Measurements from ENCODE around the gene BDKRB1.

BDKRB1 gene

DNA sequence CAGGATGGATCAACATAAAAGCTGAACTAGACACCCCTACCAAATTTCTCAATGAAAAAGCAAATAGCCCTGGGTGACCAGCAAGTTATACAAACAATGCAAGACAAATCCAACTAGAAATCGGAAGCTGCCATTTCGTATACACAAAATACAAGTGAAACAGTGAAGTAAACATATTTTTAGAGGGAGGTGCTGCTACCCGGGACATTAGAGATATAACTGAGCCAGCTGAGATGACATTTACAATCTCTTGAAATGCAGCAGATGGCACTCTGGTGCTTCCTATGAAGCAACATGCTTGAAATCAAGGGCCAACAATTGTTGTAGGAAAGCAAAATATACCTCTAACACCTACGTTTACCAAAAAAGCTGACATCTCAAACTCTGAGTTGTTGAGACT lies 25.5 kb downstream of the BDKRB1 start:
- no peak for DNase-seq (ENCODE audit: low read depth, low spot score)

DNA sequence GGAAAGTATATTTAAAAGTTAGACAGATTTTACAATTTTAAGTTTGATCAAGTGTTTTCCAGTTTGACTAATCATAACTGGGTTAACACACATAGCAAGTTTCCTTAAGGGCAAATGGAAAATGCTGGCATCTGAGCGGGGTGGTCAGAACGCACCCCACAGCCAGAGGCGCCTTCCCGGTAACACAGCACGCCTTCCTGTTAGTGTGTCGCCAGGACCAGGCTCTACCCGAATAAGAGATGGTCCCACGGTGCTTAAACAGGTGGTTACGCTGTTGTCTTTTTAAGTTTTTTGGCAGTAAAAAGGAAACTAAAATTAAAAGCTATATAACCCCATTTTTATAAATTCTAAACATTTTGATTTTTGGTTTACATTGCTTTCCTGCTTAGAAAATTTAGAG lies 28.0 kb downstream of the BDKRB1 start:
- DNase-seq (ENCODE audit: low read depth, low spot score) = no peak

DNA sequence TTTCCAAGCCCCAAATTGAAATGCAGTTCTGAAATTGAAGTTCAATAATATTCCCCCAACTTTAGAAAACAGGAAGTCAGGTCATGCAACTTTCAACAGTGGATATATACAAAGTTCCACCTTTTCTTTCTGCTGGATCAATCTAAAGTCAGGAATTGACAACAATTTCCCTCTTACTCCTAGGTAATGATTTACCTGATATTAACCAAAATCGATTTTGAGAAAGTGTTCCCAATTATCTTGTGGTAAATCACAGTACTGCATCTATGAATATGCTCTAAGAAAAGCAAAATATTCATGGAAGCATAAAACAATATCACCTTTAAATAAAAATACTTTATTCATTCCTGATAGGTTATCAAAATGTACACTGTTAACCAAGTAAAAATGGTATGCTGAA lies 28.4 kb downstream of the BDKRB1 start:
- no peak for DNase-seq (ENCODE audit: low read depth, low spot score)

DNA sequence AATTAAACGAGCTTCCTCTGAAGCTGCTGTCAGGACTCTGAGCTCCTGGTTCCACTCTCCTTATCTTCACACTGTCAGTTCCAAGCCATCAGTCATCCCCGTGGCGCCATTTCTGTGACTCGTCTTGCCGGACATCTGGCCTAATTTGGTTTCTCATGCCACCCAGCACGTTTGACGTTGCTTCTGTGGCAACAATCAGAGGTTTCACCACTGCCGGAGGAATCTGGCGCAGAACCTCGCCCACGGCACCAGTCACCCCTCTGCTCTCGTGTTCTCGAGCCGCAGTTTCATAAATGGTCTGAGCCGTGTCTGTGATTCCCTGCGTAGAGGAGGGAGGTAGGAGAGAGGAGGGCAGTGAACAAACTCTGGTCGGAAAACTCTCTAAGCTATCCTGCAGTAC lies 29.7 kb downstream of the BDKRB1 start:
- no peak for DNase-seq (ENCODE audit: low read depth, low spot score)

DNA sequence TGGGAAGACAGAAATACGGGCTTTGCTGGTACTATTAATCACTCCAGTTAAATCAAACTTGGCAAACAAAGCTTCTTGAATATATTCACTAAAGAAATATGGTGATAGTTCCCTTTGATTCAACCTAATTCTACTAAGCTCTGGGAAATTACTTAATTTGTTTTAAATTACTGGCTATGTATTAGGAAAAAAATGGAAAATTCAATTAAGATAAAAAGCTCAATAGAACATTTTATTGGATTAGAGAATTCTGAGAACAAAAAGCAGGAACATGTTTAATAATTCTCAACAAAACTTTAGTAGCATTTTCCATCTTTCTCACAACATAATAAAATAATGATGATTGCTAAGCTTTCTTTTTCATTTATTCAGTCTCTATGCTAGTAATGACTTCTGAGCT lies 30.2 kb downstream of the BDKRB1 start:
- DNase-seq (ENCODE audit: low read depth, low spot score) = no peak

DNA sequence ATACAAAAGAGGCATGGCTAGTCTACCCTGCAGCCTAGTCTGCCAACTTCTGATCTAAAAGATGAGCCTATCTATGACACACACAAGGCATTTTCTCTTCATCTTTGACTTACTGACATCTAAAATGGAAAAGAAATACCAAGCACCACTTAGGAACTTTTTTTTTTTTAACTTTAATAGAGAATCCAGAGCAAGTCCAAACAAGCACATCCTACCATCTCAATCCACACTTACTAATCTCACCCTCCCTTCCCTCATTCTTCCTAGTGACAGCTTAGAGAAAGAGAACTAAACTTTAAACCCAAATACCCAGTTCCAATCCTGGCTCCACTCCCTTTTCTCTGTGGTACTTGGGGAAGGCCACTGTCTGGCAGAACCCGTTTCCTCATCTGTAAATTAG lies 31.8 kb downstream of the BDKRB1 start:
- DNase-seq (ENCODE audit: low read depth, low spot score) = no peak

DNA sequence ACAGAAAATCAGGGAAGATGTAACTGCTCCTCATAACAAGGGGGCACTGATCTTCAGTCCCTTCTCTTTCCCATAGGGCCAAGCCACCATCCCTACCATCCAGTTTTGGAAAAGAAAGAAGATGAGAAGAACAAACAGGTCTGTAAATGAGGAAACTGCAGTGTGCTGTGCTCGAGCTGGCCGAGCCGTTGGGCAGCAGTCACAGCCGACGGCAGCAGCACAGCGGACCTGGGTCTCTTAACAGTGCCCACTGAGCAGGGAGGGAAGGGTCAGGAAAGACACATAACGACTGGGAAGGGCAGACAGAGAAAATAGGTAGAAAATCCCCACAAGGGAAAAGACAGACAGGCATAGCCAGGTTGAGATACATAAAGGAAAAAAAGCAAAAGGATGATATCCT lies 38.2 kb downstream of the BDKRB1 start:
- no peak for DNase-seq (ENCODE audit: low read depth, low spot score)

DNA sequence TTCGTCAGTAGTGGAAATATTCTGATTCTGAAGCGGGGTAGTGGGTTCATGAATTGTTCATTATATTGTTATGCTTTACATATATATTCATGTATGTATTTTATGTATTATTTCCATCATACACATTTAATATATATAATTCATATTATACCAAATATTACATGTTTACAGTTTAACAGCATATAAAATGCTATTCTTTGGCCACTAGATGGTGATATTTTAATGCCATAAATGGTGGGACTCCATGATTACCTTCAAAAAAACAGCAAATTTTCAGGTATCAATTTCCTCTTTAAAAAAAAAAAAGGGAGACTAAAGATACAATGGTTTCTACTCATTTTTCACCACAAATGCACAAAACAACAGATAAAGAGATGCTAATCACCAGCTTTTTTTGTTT lies 41.0 kb downstream of the BDKRB1 start:
- DNase-seq (ENCODE audit: low read depth, low spot score) = no peak

DNA sequence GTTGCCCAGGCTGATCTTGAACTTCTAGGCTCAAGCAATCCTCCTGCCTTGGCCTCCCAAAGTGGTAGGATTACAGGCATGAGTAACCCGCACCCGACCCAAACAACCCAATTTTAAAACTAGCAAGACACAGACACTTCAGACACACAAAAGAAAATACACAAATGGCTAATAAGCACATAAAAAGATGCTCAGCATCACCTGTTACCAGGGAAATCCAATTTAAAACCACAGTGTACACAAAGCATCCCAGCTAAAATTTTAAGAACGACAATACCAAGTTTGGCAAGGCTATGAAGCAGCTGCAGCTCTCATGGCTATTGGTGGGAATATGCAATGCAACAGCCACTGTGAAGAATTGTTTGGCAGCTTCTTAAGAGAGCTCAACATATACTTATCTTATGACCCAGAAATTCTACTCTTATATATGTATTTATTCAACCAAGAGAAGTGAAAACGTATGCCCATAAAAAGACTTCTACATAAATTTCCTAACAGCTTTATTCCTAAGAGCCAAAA lies 42.0 kb downstream of the BDKRB1 start:
- DNase-seq (ENCODE audit: low read depth, low spot score) = no peak

DNA sequence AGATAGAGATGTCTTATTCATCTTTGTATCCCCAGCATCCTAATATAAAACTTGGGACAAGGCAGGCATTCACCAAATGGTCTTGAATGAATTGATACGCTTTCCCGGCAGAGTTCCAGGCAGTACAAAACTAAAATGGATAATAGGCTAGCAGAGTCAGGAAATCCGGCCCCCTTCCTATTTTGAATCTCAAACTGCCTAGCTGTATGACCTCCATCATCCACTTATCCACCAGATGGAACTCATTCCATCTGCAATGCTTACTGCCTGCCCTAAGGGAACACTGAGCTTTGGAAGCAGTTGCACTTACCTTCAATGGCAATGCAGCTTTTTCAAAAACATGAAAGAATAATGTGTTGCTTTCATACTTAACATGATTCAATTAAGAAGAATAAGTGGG lies 43.4 kb downstream of the BDKRB1 start:
- DNase-seq (ENCODE audit: low read depth, low spot score) = no peak

DNA sequence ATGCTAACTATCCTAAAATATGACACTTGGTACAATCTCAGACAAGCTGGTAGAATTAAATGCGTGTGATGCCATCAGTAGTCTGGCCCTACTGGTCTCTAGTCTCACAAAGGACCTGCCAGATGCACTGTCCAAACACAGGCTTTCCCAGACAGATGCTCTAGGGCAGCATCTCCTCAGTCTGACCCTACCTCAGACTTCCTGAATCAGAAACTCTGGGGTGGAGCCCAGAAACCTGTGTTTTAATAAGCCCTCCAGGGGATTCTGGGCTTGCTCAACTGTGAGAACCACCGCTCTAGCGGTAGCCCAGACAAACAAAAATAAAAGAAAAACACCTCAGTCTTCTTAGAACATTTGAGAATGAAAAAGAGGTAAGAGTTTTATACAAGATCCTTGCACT lies 48.0 kb downstream of the BDKRB1 start:
- no peak for DNase-seq (ENCODE audit: low read depth, low spot score)

DNA sequence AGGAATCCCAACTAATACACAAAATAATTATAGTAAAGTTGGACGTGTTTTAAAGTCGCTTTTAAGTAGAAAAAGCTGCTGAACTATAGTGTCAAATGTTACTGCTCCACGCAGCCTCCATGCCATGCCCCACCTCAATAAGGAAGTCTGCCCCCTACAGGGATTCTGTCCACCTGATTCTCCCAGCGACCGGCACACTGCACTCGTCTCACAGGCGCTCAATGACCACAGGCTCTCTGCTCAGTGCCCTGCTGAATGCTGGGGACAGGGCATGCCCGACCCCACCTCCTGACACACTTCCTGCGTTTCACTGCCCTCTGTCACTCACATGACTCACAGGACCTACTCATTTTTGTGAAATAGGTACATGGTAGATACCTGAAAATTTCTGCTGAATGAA lies 48.9 kb downstream of the BDKRB1 start:
- DNase-seq (ENCODE audit: low read depth, low spot score) = peak; percentile 48

DNA sequence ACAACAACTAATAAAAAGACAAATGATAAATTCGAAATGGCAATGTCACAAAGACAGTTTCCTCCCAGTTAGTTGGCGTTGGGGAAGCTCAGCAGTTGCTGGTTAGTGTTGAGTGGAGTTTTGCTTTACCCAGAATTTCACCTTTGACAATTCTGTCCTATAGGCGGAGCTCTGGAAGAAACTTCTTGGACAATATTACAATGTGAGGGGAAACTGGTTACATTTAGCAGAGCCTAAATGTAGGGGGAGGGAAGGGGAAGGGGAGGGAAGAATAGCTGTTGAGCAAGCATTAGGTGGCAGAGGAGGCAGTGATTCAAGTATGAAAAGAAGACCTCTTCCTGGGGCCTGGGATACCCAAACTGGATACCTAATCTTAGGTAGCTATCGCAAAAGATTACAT lies 51.4 kb downstream of the BDKRB1 start:
- DNase-seq (ENCODE audit: low read depth, low spot score) = no peak

DNA sequence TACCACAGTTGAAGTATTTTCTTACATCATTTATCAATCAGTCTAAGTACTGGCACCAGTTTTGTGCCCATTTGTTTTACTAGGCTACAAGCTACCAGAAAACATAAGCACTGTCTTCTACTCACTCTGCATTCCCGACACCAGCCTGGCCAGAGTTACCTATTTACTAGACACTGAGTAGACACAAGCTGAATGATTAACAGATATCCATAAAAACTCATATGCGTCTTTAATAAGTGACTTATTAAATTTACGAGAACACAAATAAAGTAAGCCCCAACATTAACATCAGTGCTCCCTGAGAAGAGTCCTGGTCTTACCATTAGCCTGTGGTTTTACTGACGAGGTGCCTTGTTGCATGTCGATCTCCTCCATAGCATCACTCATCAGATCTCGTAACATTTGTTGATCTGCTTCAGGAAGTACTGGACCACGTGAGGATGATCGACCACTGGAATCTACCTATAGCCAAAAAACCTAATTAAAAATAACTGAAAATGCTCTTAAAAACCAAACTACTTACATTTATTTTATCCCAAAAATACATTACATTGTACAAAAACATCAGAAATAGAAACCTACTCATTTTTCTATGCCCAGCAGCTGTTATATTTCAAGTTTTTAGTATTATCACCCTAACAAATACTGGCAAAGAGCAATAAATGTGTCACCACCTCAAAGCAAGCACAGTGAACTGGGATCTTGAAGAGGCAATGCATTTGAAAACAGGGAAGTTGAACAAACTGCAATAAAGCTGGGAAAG lies 53.3 kb downstream of the BDKRB1 start:
- no peak for DNase-seq (ENCODE audit: low read depth, low spot score)

DNA sequence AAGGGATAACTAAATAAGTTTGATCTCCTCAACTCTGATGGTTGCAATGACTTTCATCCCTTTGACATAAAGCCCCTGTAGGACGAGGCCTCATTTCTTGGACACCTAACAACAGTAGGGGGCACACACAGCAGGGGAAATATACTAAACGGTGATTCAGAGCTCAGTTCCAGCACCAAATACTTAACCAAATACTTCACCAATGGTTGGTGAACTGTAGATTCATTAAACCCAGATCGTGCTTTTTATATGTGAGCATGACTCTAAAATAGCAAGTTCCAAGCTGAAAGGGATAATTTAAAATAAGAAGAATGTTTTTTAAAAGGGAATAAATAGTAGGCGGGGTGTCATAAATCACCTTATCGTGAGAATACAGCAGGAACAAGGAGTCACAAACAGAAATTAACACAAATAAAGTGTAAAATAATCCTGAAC lies 53.9 kb downstream of the BDKRB1 start:
- no peak for DNase-seq (ENCODE audit: low read depth, low spot score)

DNA sequence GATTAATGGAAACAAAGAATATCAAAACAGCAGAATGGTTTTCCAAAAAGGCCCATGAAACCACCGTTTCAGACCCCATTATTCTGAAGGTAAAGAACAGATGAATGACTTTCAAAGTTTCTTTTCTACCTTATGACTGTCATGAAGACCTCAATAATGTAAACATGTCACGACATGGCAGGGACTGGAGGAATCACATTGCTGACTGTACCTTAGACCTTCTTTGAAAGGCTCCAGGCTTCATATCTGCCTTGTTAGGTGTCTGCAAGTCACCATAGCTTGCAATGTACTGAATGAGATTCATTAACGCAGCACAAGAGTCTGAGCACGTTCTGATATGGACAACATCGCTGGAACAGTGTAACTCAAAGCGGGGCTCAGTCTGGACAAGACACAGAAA lies 54.9 kb downstream of the BDKRB1 start:
- DNase-seq (ENCODE audit: low read depth, low spot score) = no peak
